HG02970 (cell line): ENCODE results near the gene NSUN7.
A peak's percentile ranks its signal among the peaks of the same experiment; 100 is the strongest.

Source experiments
- ATAC-seq: cut with Tn5 transposase; IDR thresholded peaks from one replicate; pipeline ENCODE4 v1.9.1; 2021; ENCODE audit warnings: mild to moderate bottlenecking, moderate library complexity, moderate number of reproducible peaks; ENCODE audit not compliant: unreplicated experiment, low FRiP score

The NSUN7 gene

GRCh38 chr4:40734497-40734896 is 15.3 kb upstream of the NSUN7 start:
- ATAC-seq: no peak

- ATAC-seq: no peak
These were observed 12.8 kb upstream of the NSUN7 start for GRCh38 chr4:40736910-40737309.

GRCh38 chr4:40737879-40738278 is 11.9 kb upstream of the NSUN7 start:
- no peak for ATAC-seq

GRCh38 chr4:40739347-40739746 is 10.4 kb upstream of the NSUN7 start:
- no peak for ATAC-seq

GRCh38 chr4:40744218-40744617 is 5.5 kb upstream of the NSUN7 start:
- no peak for ATAC-seq

GRCh38 chr4:40745285-40745984 is 4.3 kb upstream of the NSUN7 start:
- ATAC-seq: no peak

- no peak for ATAC-seq
These were observed 2.4 kb upstream of the NSUN7 start for GRCh38 chr4:40747207-40747835.

- no peak for ATAC-seq
These were observed 905 bp downstream of the NSUN7 start for GRCh38 chr4:40750461-40751258.

- no peak for ATAC-seq
These were observed 5.9 kb downstream of the NSUN7 start for GRCh38 chr4:40755616-40756015.

GRCh38 chr4:40763228-40763716 is 13.5 kb downstream of the NSUN7 start:
- ATAC-seq: peak; percentile 96

GRCh38 chr4:40769266-40769665 is 19.5 kb downstream of the NSUN7 start:
- ATAC-seq: no peak

GRCh38 chr4:40778090-40778489 is 28.3 kb downstream of the NSUN7 start:
- no peak for ATAC-seq

GRCh38 chr4:40782876-40783275 is 33.1 kb downstream of the NSUN7 start:
- ATAC-seq: no peak

- ATAC-seq: no peak
These were observed 36.0 kb downstream of the NSUN7 start for GRCh38 chr4:40785727-40786126.

- ATAC-seq: no peak
These were observed 38.6 kb downstream of the NSUN7 start for GRCh38 chr4:40788331-40788730.

GRCh38 chr4:40789031-40789430 is 39.3 kb downstream of the NSUN7 start:
- ATAC-seq: no peak

GRCh38 chr4:40789771-40790170 is 40.0 kb downstream of the NSUN7 start:
- ATAC-seq: no peak

GRCh38 chr4:40800064-40800463 is 50.3 kb downstream of the NSUN7 start:
- ATAC-seq: no peak

GRCh38 chr4:40804598-40804997 is 54.8 kb downstream of the NSUN7 start:
- no peak for ATAC-seq

- no peak for ATAC-seq
These were observed 59.2 kb downstream of the NSUN7 start for GRCh38 chr4:40808926-40809457.

- ATAC-seq: no peak
These were observed 62.2 kb downstream of the NSUN7 start for GRCh38 chr4:40811956-40812355.
